ENCODE results near the gene SEC63.

The SEC63 gene

DNA sequence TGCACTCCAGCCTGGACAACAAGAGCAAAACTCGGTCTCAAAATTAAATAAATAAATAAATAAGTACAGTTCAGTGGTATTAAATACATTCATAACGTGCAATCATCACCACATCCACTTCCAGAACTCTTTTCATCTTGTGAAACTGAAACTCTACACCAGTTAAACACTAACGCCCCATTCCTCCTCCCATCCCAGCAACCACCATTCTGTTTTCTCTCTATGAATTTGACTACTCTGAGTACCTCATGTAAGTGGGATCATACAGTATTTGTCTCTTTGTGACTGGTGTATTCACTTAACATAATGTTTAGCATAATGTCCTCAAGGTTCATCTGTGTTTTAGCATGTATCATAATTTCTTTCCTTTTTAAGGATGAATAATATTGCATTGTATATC is 104.8 kb downstream of the SEC63 start:
- no peak for DNase-seq

GRCh38 chr6:107849325-107849724 is 108.7 kb downstream of the SEC63 start:
- no peak for DNase-seq

DNA sequence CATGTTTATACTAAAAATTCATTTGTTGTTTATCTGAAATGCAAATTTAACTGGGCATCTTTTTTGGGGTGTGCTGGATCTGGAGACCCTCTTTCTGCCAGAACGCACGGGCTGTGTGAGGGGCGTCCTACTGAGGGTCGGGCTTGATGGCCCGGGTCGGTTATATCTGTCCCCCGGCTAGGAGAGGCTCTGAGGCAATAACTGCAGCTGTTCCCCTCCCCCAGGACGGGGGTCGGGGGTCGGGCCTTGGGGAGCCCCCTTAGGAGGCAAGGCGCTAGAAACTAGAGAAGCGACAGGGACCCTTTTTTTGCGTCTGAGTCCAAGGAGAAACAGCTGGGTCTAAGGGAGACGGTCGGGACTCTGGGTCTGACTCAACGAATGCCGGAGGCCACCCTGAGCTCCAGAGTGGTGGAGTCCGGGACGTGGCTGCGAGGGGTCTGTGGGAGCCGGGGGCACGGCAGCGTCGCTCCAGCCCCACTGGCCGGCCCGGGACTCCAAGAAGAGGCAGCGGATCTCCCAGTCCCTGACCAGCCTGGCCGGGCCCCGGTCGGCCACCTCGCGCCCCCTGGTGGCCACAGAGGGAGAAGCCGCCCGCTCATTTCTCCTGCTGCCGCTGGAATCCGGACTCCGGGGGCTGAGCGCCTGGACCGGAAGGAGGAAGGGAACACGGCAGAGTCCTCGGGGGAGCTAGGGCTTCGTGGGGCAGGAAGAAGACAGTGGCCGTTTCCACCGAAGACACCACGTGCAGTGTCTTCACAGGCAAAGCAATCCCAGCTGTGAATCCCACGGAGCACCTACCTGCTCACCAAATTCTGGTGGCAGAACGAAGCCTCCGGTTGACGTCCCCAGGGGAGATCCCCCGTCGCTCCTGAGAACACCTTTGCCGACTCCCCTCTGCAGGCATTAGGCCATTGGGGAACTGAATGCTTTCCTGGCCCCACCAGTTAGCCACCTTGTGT is 109.9 kb downstream of the SEC63 start:
- peak; percentile 63 for DNase-seq

- no peak for DNase-seq
Measured at GRCh38 chr6:107846262-107846795, 111.7 kb downstream of the SEC63 start.

- DNase-seq = no peak
Measured at GRCh38 chr6:107845777-107846176, 112.2 kb downstream of the SEC63 start.

DNA sequence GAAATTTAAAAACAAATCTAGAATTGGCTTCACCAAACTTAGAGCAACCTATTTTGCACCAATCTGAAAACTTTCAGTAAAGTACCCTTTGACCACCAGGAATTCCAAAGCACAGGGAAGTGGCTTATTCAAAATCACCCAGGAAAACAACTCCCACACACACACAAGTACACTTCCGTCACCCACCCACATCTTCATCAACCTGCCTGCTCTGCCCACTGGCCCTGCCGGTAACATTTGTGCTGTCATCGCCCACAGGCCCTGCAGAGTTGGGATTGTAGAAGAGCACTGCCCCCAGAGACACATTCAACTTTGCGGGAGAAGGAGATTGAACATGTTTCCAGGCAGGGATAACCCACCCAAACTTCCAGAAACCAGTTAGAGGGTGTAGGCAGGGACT is 114.6 kb downstream of the SEC63 start:
- no peak for DNase-seq

DNA sequence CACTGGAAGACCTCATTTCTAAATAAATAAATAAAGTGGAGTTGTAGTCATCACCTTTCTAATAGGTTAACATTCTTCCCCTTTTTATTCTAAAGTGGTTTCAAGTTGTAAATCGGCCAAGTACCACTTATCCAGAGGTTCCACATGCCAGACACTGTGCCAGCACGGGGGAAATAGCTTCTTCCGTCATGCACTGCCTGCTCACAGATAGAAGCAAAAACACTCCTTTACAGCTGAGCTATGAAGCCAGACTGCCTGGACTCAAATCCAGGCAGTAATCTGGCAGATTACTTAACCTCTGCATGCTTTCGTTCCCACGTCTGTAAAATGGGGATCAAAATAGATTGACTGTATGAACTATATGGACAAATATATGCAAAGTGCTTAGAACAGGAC is 116.7 kb downstream of the SEC63 start:
- DNase-seq = no peak

DNA sequence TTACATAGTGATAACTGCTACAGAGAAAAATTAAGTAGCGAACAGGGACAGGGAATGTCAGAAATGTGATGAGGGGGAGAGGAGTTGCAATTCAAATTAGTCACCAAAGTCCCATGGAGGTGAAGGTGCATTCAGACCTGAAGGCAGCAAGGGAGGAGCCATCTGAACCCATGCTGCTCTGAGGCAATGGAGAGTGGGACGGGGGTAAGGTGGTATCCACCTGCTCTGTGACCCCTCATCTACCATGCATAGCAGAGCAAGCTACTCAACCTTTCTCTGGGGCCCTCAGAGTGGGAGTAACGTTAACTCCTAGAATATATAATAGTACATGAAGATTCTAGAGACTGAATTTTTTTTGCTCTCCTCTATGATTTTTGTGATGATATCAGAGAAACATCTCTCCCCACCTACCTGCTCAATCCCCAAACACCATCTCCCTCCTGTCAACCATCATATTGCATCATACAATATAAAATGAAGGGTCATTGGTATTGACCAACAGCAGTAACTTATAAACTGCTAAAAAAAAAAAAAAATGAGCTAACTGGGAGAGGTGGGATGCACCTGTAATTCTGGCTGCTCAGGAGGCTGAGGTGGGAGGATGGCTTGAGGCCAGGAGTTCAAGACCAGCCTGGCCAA is 117.3 kb downstream of the SEC63 start:
- DNase-seq = no peak

- DNase-seq = no peak
Measured at GRCh38 chr6:107833136-107833535, 124.9 kb downstream of the SEC63 start.

DNA sequence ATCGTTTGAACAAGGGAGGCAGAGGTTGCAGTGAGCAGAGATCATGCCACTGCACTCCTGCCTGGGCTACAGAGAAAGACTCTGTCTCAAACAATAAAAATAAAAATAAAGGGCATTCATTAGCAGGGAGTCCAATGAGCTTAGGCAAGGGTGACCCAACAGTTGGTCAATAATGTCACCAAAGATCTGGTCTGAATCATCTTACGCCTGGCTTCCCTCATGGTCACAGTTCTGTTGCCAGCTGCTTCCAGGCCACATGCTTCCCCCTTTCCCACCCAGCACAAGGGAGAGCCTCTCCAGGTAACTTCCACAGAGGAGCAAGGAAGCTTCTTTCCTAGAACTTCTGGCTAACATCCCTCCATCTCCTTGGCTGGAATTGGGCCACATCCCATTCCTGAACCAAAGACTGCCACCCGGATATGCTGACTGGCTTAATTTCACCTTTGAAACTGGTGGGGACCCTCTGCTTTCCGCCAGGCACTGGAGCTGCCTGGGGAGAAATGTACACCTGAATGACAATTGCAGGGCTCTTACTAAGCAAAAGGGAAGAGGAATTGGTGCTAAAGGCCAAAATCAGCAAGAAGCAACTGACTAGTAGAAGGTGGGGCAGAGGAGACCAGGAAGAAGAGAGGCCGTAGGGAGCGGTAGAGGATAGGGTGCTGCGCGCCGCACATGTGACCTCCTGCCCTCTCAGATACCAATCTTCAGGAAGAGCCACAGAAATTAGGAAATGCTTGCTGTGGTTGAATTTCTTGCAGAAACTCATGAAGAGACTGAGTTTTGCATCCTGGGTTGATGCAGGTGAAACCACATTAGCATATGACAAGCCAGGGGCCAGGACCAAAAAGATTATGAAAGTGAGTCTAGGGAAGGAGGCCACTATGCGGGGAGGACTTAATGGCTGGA is 125.6 kb downstream of the SEC63 start:
- no peak for DNase-seq

GRCh38 chr6:107830060-107830459 is 127.9 kb downstream of the SEC63 start:
- no peak for DNase-seq

DNA sequence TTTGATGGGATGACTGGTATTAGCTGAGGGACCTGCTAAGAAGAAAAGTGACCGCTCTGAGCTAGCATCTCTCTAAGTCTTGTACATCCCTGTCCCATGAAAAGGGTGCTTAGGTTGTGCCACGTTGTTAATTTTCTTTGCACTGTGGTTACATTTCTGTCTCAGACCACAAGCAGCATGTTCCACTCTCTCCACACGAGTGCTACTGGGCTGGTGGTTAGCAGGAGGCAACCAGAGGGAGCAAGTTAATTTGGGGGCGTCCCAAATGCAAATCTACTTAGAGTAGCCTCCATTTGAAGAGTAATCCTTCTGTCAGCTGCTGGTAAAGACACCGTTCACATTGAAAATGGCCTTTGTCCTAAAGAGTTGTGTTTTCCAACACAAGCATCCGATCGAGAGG is 130.5 kb downstream of the SEC63 start:
- no peak for DNase-seq

DNA sequence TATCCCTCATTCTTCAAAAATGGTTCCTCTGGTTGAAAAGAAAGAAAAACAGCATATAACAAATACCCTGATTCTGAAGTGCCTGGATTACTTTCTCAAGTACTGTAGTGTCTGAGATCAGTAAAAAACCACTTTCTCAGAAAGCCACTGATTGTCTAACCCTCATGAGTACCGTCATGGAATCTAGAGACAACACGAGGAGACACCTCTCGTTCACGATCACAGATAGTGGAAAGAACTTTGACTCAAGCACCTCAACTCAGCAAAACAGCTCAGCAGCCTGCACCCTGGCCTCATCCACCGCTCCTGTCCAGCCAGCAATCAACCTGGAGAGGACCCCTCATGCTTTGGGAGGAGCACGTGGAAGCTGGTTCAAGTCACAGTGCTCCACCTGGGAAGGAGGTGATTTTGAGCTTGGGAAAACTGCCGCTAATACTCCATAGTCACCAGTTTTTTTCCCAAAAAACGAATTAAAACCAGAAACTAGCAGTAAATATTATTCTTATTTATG is 134.9 kb downstream of the SEC63 start:
- DNase-seq = no peak

DNA sequence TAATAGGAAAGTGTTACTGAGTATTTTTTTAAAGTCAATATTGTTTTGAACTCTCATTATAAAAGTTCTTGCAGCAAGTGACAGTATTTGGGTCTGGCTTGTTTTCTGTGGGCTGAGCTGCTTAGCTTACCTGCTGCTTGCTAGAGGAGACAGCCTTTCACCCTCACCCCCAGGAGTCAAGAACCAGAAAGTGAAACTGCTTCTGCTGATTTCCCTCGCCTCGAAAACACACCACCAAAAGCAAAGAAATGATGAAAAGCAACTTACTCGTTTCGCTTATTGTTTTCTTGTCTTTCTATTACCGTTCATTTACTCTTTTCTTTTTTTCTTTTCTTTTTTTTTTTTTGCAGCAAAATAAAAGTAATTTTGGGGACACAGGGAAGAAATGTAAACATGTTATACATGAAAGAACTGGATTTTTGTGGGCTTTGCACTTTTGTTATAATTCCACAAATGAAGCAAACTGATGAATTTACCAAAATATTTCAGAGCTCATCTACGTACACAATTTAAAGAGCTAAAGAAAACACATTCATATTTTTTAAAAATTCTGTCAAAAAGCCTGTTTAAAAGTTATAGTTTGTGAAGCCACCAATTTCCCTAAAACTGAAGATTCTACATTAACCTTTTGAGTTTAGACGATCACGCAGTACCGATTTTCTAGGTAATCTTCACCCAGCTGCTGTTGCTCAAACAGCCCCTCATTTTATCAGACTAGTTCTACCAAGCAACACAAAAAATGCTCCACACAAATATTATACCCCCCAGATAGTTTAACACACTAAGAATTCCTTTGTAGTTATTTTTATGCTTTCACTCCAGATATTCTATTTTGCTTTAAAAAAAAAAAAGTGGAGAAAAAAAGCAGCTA is 135.6 kb downstream of the SEC63 start:
- no peak for DNase-seq

DNA sequence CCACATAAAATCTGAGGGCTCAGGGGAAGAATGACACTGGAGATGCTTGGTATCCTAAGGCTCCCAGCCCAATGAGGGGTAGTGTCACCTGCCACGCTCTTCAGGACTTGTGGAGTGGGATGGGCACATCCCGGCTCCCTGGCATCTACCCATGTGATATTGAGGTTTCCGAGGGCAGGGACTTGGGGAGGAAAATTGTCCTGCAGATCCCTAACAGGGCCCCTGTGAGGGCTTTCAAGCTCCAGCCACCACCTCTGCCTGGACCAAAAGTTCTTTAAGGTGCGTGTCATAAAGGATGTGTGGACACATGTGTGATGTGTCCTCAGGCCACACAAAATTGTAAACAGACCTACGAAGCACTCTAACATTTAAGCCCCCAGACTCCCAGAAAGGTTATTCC is 136.4 kb downstream of the SEC63 start:
- no peak for DNase-seq

GRCh38 chr6:107820338-107821261 is 137.4 kb downstream of the SEC63 start:
- DNase-seq = peak; percentile 77

- peak; percentile 59 for DNase-seq
Measured at GRCh38 chr6:107819964-107820337, 138.1 kb downstream of the SEC63 start.

GRCh38 chr6:107819217-107819616 is 138.8 kb downstream of the SEC63 start:
- DNase-seq = no peak

- DNase-seq = no peak
Measured at GRCh38 chr6:107818272-107818671, 139.7 kb downstream of the SEC63 start.

- DNase-seq = no peak
Measured at GRCh38 chr6:107817784-107818183, 140.2 kb downstream of the SEC63 start.

Measured in NCI-H748 treated with DMSO at 0.1 percent for 48 hours (cell line).